Astrocyte (in vitro differentiated cells and primary cell): ENCODE data around the gene LPAR3. TPM values are rescaled to one million over a fixed set of nuclear protein-coding genes. Genes with fewer than 3 reads are reported as not detected.

ENCODE experiments used
- DNase-seq: peaks from one replicate; pipeline ENCODE4 v3.0.0-alpha.2; 2010; ENCODE audit warnings: low read depth
- FAIRE-seq: peaks from 2 replicates; lab custom pipeline; 2011; peaks lifted over from hg19 to GRCh38; lab: Jason Lieb, UNC
- H2AFZ ChIP-seq: 2 replicates; pipeline ENCODE4 v1.6.0; 2012; ENCODE audit warnings: low read depth, low read length, inconsistent platforms
- H3K27ac ChIP-seq: 2 replicates; pipeline ENCODE4 v1.5.1; 2011; ENCODE audit warnings: low read depth, low read length, inconsistent platforms
- H3K27me3 ChIP-seq: 2 replicates; pipeline ENCODE4 v1.6.0; 2011; ENCODE audit warnings: low read length, inconsistent platforms; ENCODE audit not compliant: insufficient read depth
- H3K36me3 ChIP-seq: 2 replicates; pipeline ENCODE4 v1.5.1; 2011; ENCODE audit warnings: low read length, inconsistent platforms; ENCODE audit not compliant: insufficient read depth
- H3K4me1 ChIP-seq: 2 replicates; pipeline ENCODE4 v1.5.1; 2011; ENCODE audit warnings: low read length, inconsistent platforms; ENCODE audit not compliant: insufficient read depth
- H3K4me2 ChIP-seq: 2 replicates; pipeline ENCODE4 v1.6.0; 2012; ENCODE audit warnings: low read length, inconsistent platforms
- H3K4me3 ChIP-seq: 2 replicates; pipeline ENCODE4 v1.5.1; 2011; ENCODE audit warnings: low read depth, mild to moderate bottlenecking, low read length, inconsistent platforms; ENCODE audit not compliant: insufficient read depth
- H3K79me2 ChIP-seq: 2 replicates; pipeline ENCODE4 v1.6.0; 2012; ENCODE audit warnings: mild to moderate bottlenecking, low read length, inconsistent platforms; ENCODE audit not compliant: insufficient read depth
- H3K9ac ChIP-seq: 2 replicates; pipeline ENCODE4 v1.6.0; 2012; ENCODE audit warnings: mild to moderate bottlenecking, low read length, inconsistent platforms
- H3K9me3 ChIP-seq: 2 replicates; pipeline ENCODE4 v1.5.1; 2012; ENCODE audit warnings: low read depth, mild to moderate bottlenecking, low read length, inconsistent platforms; ENCODE audit not compliant: insufficient read depth
- H4K20me1 ChIP-seq: 2 replicates; pipeline ENCODE4 v1.6.0; 2012; ENCODE audit warnings: low read length, inconsistent platforms; ENCODE audit not compliant: insufficient read depth
- H3K27ac Mint-ChIP-seq: one replicate; pipeline ENCODE4 v1.8.0; 2021; ENCODE audit warnings: mild to moderate bottlenecking, mixed read lengths; ENCODE audit not compliant: unreplicated experiment
- H3K27me3 Mint-ChIP-seq: one replicate; pipeline ENCODE4 v1.8.0; 2021; ENCODE audit warnings: low read depth, mixed read lengths; ENCODE audit not compliant: unreplicated experiment
- H3K36me3 Mint-ChIP-seq: one replicate; pipeline ENCODE4 v1.8.0; 2021; ENCODE audit warnings: low read depth, mixed read lengths; ENCODE audit not compliant: unreplicated experiment
- H3K4me1 Mint-ChIP-seq: one replicate; pipeline ENCODE4 v1.8.0; 2021; ENCODE audit warnings: low read depth, mixed read lengths; ENCODE audit not compliant: unreplicated experiment
- H3K4me3 Mint-ChIP-seq: one replicate; pipeline ENCODE4 v1.8.0; 2021; ENCODE audit warnings: mild to moderate bottlenecking, moderate library complexity, mixed read lengths; ENCODE audit not compliant: unreplicated experiment
- H3K9me3 Mint-ChIP-seq: one replicate; pipeline ENCODE4 v1.8.0; 2021; ENCODE audit warnings: mild to moderate bottlenecking, mixed read lengths; ENCODE audit not compliant: unreplicated experiment
- CTCF ChIP-seq: IDR thresholded peaks from 2 replicates; pipeline ENCODE4 v1.5.1; 2011; ENCODE audit warnings: low read depth, mild to moderate bottlenecking, inconsistent platforms, low read length, moderate library complexity; ENCODE audit not compliant: insufficient read depth
- EZH2 ChIP-seq: IDR thresholded peaks from 2 replicates; pipeline ENCODE4 v1.6.1; 2012; ENCODE audit warnings: mild to moderate bottlenecking, low read length, inconsistent platforms; ENCODE audit not compliant: insufficient read depth
- total RNA-seq: library from RNA; stranded (reverse); gene quantifications from 2 replicates; pipeline ENCODE4 v1.2.1, GENCODE V29; 2021

Gene LPAR3
- total RNA-seq, 1 donor from 2014 or later = 0.70 TPM

DNA sequence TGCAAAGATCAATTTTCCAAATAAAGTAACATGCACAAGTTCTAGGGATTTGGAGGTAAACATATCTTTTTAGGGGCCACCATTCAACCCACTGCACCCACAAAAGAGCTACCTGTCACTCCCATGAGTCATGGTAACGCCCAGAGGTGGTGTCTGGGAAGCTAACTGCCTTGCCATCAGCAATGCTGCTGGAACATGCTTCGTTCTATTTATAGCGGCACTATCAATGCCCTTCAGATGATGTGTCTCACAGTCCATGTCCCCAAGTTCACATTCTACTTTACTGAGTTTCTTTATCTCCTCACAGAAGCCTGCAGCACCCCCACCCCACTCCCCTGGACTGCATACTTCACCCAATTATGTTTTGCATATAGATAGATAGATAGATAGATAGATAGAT is 95.4 kb downstream of the LPAR3 start:
- Mint-ChIP-seq H3K4me1 (no peaks in the 10 kb centered on the region), H3K27me3 (no peaks in the 10 kb centered on the region), H3K27ac (no peak overlapping the region), H3K9me3 (peaks cover 2% of the 10 kb centered on the region), H3K4me3 (no peak overlapping the region), H3K36me3 (no peaks in the 10 kb centered on the region)
- Histone ChIP-seq H3K79me2 (no peaks in the 10 kb centered on the region), H4K20me1 (no peaks in the 10 kb centered on the region), H3K27ac (no peak overlapping the region), H3K27me3 (no peaks in the 10 kb centered on the region), H3K9me3 (no peaks in the 10 kb centered on the region), H3K4me2 (no peak overlapping the region), H3K4me1 (no peaks in the 10 kb centered on the region), H3K36me3 (no peaks in the 10 kb centered on the region), H2AFZ (no peak overlapping the region), H3K4me3 (no peak overlapping the region), H3K9ac (no peak overlapping the region)
- no peak for FAIRE-seq
- TF ChIP-seq EZH2 = no peak
- TF ChIP-seq CTCF = no peak
- DNase-seq = no peak

GRCh38 chr1:84795966-84796600 is 96.9 kb downstream of the LPAR3 start:
- FAIRE-seq = no peak
- no peak overlapping the region for H3K4me2 ChIP-seq

More at GRCh38 chr1:84795966-84796600, 96.9 kb downstream of the LPAR3 start:
- no peak overlapping the region for H2AFZ ChIP-seq
- Mint-ChIP-seq H3K9me3 (peaks cover 4% of the 10 kb centered on the region), H3K4me3 (no peak overlapping the region), H3K27ac (no peak overlapping the region), H3K36me3 (no peaks in the 10 kb centered on the region), H3K27me3 (no peaks in the 10 kb centered on the region), H3K4me1 (no peaks in the 10 kb centered on the region)
- H3K9ac ChIP-seq = no peak overlapping the region
- no peaks in the 10 kb centered on the region for H3K36me3 ChIP-seq
- no peaks in the 10 kb centered on the region for H3K79me2 ChIP-seq
- TF ChIP-seq CTCF (no peak), EZH2 (no peak)
- no peaks in the 10 kb centered on the region for H3K9me3 ChIP-seq
- no peaks in the 10 kb centered on the region for H4K20me1 ChIP-seq
- H3K27ac ChIP-seq = no peak overlapping the region
- no peak overlapping the region for H3K4me3 ChIP-seq
- DNase-seq = peak; percentile 49
- no peaks in the 10 kb centered on the region for H3K4me1 ChIP-seq
- no peaks in the 10 kb centered on the region for H3K27me3 ChIP-seq
